H1 (cell line): Measurements from ENCODE around the gene PRR23B. TPM values are rescaled to one million over a fixed set of nuclear protein-coding genes. Genes with fewer than 3 reads are reported as not detected.
A peak's percentile ranks its signal among the peaks of the same experiment; 100 is the strongest.

ENCODE experiments used
- CTCF ChIA-PET: fragments of 300-600 bp; sonication (Branson Sonifier 250); formaldehyde crosslinking; loops from one replicate; lab custom pipeline; 2021; ENCODE audit not compliant: partially characterized antibody; lab: Charles Lee
- POLR2A ChIA-PET: fragments of 300-600 bp; sonication (Branson Sonifier 250); formaldehyde crosslinking; loops from one replicate; lab custom pipeline; 2021; ENCODE audit warnings: inconsistent platforms; ENCODE audit not compliant: partially characterized antibody; lab: Charles Lee
- DNase-seq, 2 experiments: peaks; one replicate each; pipeline versions ENCODE4 v3.0.0 to v3.0.0-alpha.2; 2010 to 2022; ENCODE audit warnings: low spot score in 2 of 2, low read depth in 1 of 2, mixed read lengths in 1 of 2
- FAIRE-seq: peaks from 2 replicates; lab custom pipeline; 2011; peaks lifted over from hg19 to GRCh38; lab: Jason Lieb, UNC
- H2AFZ ChIP-seq: 2 replicates; pipeline ENCODE4 v1.8.1; 2012; ENCODE audit warnings: low read length, inconsistent platforms
- H2AK5ac ChIP-seq: 2 replicates; pipeline ENCODE4 v1.6.1; 2013; ENCODE audit warnings: low read depth, low read length
- H2BK120ac ChIP-seq: replicated peaks from 2 replicates; pipeline ENCODE3; 2013; ENCODE audit warnings: low read depth, low read length, inconsistent platforms
- H2BK12ac ChIP-seq: 2 replicates; pipeline ENCODE4 v1.6.1; 2013; ENCODE audit warnings: low read depth, low read length
- H2BK15ac ChIP-seq: 2 replicates; pipeline ENCODE4 v1.6.1; 2013; ENCODE audit warnings: low read length
- H2BK20ac ChIP-seq: 2 replicates; pipeline ENCODE4 v1.6.1; 2013; ENCODE audit warnings: low read length
- H2BK5ac ChIP-seq: 2 replicates; pipeline ENCODE4 v1.6.1; 2013; ENCODE audit warnings: low read depth, low read length
- H3K14ac ChIP-seq: 2 replicates; pipeline ENCODE4 v1.6.1; 2013; ENCODE audit warnings: inconsistent platforms; ENCODE audit not compliant: insufficient read length
- H3K18ac ChIP-seq: 2 replicates; pipeline ENCODE4 v1.6.1; 2013; ENCODE audit warnings: low read length; ENCODE audit errors: extremely low read depth
- H3K23ac ChIP-seq: 2 replicates; pipeline ENCODE4 v1.6.1; 2013; ENCODE audit warnings: inconsistent platforms; ENCODE audit not compliant: insufficient read length
- H3K23me2 ChIP-seq: 2 replicates; pipeline ENCODE4 v1.6.1; 2013; ENCODE audit warnings: low read depth, low read length
- H3K27ac ChIP-seq: 2 replicates; pipeline ENCODE4 v1.6.1; 2011; ENCODE audit warnings: low read depth, low read length, inconsistent platforms
- H3K27me3 ChIP-seq, 4 experiments: replicated peaks in 1 of 4; 1 replicate in 1 of 4; 2 replicates in 3 of 4; pipeline versions ENCODE4 v1.6.1 to v1.8.1; 2011 to 2013; ENCODE audit warnings: low read length in 3 of 4, mild to moderate bottlenecking in 3 of 4, inconsistent platforms in 2 of 4, mixed read lengths in 2 of 4, moderate library complexity in 1 of 4; ENCODE audit not compliant: control insufficient read depth in 3 of 4, insufficient read depth in 3 of 4; ENCODE audit errors: extremely low read depth in 1 of 4
- H3K36me3 ChIP-seq, 4 experiments: 2 replicates each; pipeline versions ENCODE4 v1.6.1 to v1.8.1; 2011 to 2013; ENCODE audit warnings: mild to moderate bottlenecking in 4 of 4, low read length in 3 of 4, moderate library complexity in 2 of 4, control low read depth in 1 of 4, inconsistent platforms in 1 of 4; ENCODE audit not compliant: insufficient read depth in 4 of 4, control insufficient read depth in 2 of 4
- H3K4ac ChIP-seq: replicated peaks from 2 replicates; pipeline ENCODE3; 2013; ENCODE audit warnings: low read length, low read depth, mixed read lengths, inconsistent platforms; ENCODE audit not compliant: insufficient read length
- H3K4me1 ChIP-seq, 4 experiments: replicated peaks in 1 of 4; 1 replicate in 1 of 4; 2 replicates in 3 of 4; pipeline versions ENCODE4 v1.6.1 to v1.8.1; 2011 to 2013; ENCODE audit warnings: low read length in 3 of 4, inconsistent platforms in 2 of 4, mixed read lengths in 1 of 4; ENCODE audit not compliant: insufficient read depth in 4 of 4, control insufficient read depth in 3 of 4
- H3K4me2 ChIP-seq, 2 experiments: 2 replicates each; pipeline versions ENCODE4 v1.6.1 to v1.8.1; 2011 to 2013; ENCODE audit warnings: low read depth in 2 of 2, low read length in 2 of 2, control low read depth in 1 of 2, inconsistent platforms in 1 of 2, mild to moderate bottlenecking in 1 of 2; ENCODE audit not compliant: insufficient read depth in 1 of 2
- H3K4me3 ChIP-seq, 4 experiments: fragments of 200-600, 300-600 bp in 1 of 4; sonication (generic), shearing (Covaris generic), sonication (Bioruptor Twin) in 1 of 4; 2 replicates each; pipeline versions ENCODE4 v1.5.1 to v1.8.1; 2011 to 2016; ENCODE audit warnings: low read length in 4 of 4, low read depth in 3 of 4, control low read depth in 2 of 4, inconsistent platforms in 2 of 4, mild to moderate bottlenecking in 2 of 4, mixed read lengths in 1 of 4, moderate library complexity in 1 of 4; ENCODE audit not compliant: insufficient read depth in 2 of 4; ENCODE audit errors: extremely low read depth in 1 of 4
- H3K56ac ChIP-seq: replicated peaks from 2 replicates; pipeline ENCODE3; 2013; ENCODE audit warnings: low read depth, mild to moderate bottlenecking, mixed read lengths, low read length, inconsistent platforms; ENCODE audit not compliant: insufficient read length
- H3K79me1 ChIP-seq: 2 replicates; pipeline ENCODE4 v1.6.1; 2013; ENCODE audit warnings: low read depth, low read length, control low read depth
- H3K79me2 ChIP-seq, 2 experiments: 2 replicates each; pipeline versions ENCODE4 v1.6.1 to v1.8.1; 2012 to 2013; ENCODE audit warnings: low read length in 2 of 2, mild to moderate bottlenecking in 2 of 2, inconsistent platforms in 1 of 2; ENCODE audit not compliant: insufficient read depth in 2 of 2, control insufficient read depth in 1 of 2
- H3K9ac ChIP-seq, 4 experiments: replicated peaks in 1 of 4; 1 replicate in 1 of 4; 2 replicates in 3 of 4; pipeline versions ENCODE4 v1.6.1 to v1.8.1; 2011 to 2013; ENCODE audit warnings: low read depth in 3 of 4, low read length in 3 of 4, control low read depth in 2 of 4, mild to moderate bottlenecking in 2 of 4, moderate library complexity in 2 of 4, inconsistent platforms in 1 of 4; ENCODE audit errors: extremely low read depth in 1 of 4
- H3K9me3 ChIP-seq, 2 experiments: 2 replicates each; pipeline versions ENCODE4 v1.6.1 to v1.8.1; 2012 to 2013; ENCODE audit warnings: mild to moderate bottlenecking in 2 of 2, moderate library complexity in 2 of 2, control low read depth in 1 of 2, inconsistent platforms in 1 of 2, low read depth in 1 of 2, low read length in 1 of 2, mixed read lengths in 1 of 2; ENCODE audit not compliant: insufficient read depth in 2 of 2
- H4K20me1 ChIP-seq, 2 experiments: replicated peaks in 1 of 2; 2 replicates each; pipeline versions ENCODE3 to v1.8.1; 2011 to 2013; ENCODE audit warnings: inconsistent platforms in 2 of 2, low read length in 2 of 2, mild to moderate bottlenecking in 1 of 2; ENCODE audit not compliant: insufficient read depth in 2 of 2, control insufficient read depth in 1 of 2
- H4K5ac ChIP-seq: 2 replicates; pipeline ENCODE4 v1.6.1; 2013; ENCODE audit warnings: low read length, low read depth, mixed read lengths, inconsistent platforms; ENCODE audit not compliant: insufficient read length
- H4K8ac ChIP-seq: 2 replicates; pipeline ENCODE4 v1.8.0; 2013; ENCODE audit warnings: mild to moderate bottlenecking, moderate library complexity, low read length, inconsistent platforms; ENCODE audit not compliant: insufficient read depth; ENCODE audit errors: extremely low read depth
- H4K91ac ChIP-seq: replicated peaks from 2 replicates; pipeline ENCODE3; 2013; ENCODE audit warnings: low read length, mixed read lengths, inconsistent platforms; ENCODE audit not compliant: insufficient read length
- BCL11A ChIP-seq, 2 experiments: IDR thresholded peaks; one replicate each; pipeline ENCODE4 v1.6.1; 2011; ENCODE audit warnings: low read depth in 2 of 2, low read length in 2 of 2, mild to moderate bottlenecking in 2 of 2
- CBX5 ChIP-seq: fragments of 300-800, 300-1000 bp; sonication (generic); IDR thresholded peaks from 2 replicates; pipeline ENCODE4 v1.7.1; 2016; ENCODE audit warnings: antibody characterized with exemption, low read length, low read depth
- CHD2 ChIP-seq: IDR thresholded peaks from 2 replicates; pipeline ENCODE4 v1.6.1; 2012; ENCODE audit warnings: low read length, improper control_type of control experiment
- E2F6 ChIP-seq: IDR thresholded peaks from 2 replicates; pipeline ENCODE4 v1.6.1; 2012; ENCODE audit warnings: inconsistent platforms
- FOSL1 ChIP-seq: IDR thresholded peaks from 2 replicates; pipeline ENCODE4 v1.6.1; 2011; ENCODE audit warnings: mild to moderate bottlenecking, low read depth, low read length, moderate library complexity; ENCODE audit not compliant: insufficient read depth
- POLR2A ChIP-seq, 2 experiments: IDR thresholded peaks; 1 replicate in 1 of 2; 2 replicates in 1 of 2; pipeline ENCODE4 v1.6.1; 2011; ENCODE audit warnings: low read depth in 2 of 2, low read length in 2 of 2, mild to moderate bottlenecking in 2 of 2; ENCODE audit errors: control extremely low read depth in 1 of 2
- SAP30 ChIP-seq: fragments of 300-600 bp; sonication (generic); IDR thresholded peaks from 2 replicates; pipeline ENCODE4 v1.7.1; 2012; ENCODE audit warnings: low read length, moderate library complexity, mild to moderate bottlenecking, inconsistent platforms; ENCODE audit not compliant: insufficient read depth, insufficient replicate concordance
- SIN3A ChIP-seq, 2 experiments: IDR thresholded peaks in 1 of 2; conservative IDR thresholded peaks in 1 of 2; 2 replicates each; pipeline ENCODE4 v1.6.1; 2011 to 2012; ENCODE audit warnings: low read length in 2 of 2, improper control_type of control experiment in 1 of 2, low read depth in 1 of 2, mild to moderate bottlenecking in 1 of 2
- SUZ12 ChIP-seq: fragments of 200-600 bp; sonication (generic); IDR thresholded peaks from 2 replicates; pipeline ENCODE4 v1.6.1; 2012; ENCODE audit warnings: mild to moderate bottlenecking, inconsistent platforms, low read length, moderate library complexity, mixed read lengths
- TEAD4 ChIP-seq: IDR thresholded peaks from 2 replicates; pipeline ENCODE4 v1.6.1; 2012; ENCODE audit warnings: low read depth, low read length, inconsistent platforms, mixed read lengths
- WGBS, 2 experiments: shearing (Covaris generic) in 1 of 2; methylation state at CpG; one replicate each; pipeline versions ENCODE4 v1.1.6 to v1.1.7; 2013 to 2015; ENCODE audit warnings: low lambda C conversion rate in 2 of 2, mixed read lengths in 2 of 2, inconsistent platforms in 1 of 2, low coverage in 1 of 2, missing lambda C conversion rate in 1 of 2; ENCODE audit not compliant: insufficient replicate concordance in 2 of 2, insufficient coverage in 1 of 2, insufficient read length in 1 of 2; ENCODE audit errors: extremely low coverage in 1 of 2, missing lambda C conversion rate in 1 of 2; 5-methylcytosine and 5-hydroxymethylcytosine counted together
- long read RNA-seq, 2 experiments: library from RNA in 1 of 2; library from capped mRNA in 1 of 2; stranded (forward); transcript quantifications; one replicate each; pipeline ENCODE4 v2.0.0, GENCODE V29; 2021; ENCODE audit warnings: inconsistent platforms in 1 of 2
- polyA minus RNA-seq, 3 experiments: library from RNA; depleted of rRNA, polyadenylated mRNA; stranded (reverse); fragments of >200 nt; gene quantifications; 1 replicate in 2 of 3; 2 replicates in 1 of 3; pipeline ENCODE4 v1.2.3, GENCODE V29; 2011
- polyA plus RNA-seq, 7 experiments: library from polyadenylated mRNA; depleted of rRNA in 3 of 7; stranded (reverse) in 5 of 7; unstranded in 2 of 7; fragments of >200 nt in 5 of 7; fragments of 200-250 nt in 2 of 7; gene quantifications; 1 replicate in 5 of 7; 2 replicates in 1 of 7; 4 replicates in 1 of 7; pipeline versions ENCODE4 v1.2.1 to v1.2.3, GENCODE V29; 2011 to 2013; ENCODE audit warnings: missing spikeins in 2 of 7, mixed read lengths in 2 of 7
- total RNA-seq: library from RNA; stranded (reverse); fragmentation: NEBNext Ultra II Directional; extraction: Animal tissue kit (Norgen Biotek cat#: 25700); gene quantifications from 2 replicates; pipeline ENCODE4 v1.2.1, GENCODE V29; 2021

The PRR23B gene
- total RNA-seq (not detected in 2 replicates), polyA plus RNA-seq (2011; rRNA removed) (not detected in 2 replicates), polyA minus RNA-seq (2011; rRNA and poly(A)+ RNA removed) (not detected in 2 replicates)
- polyA plus RNA-seq (2011; cell fraction: cytosol; rRNA removed) = not detected
- polyA plus RNA-seq (2011; cell fraction: nucleus; rRNA removed) = not detected
- polyA plus RNA-seq (2012, experiment 1 of 2) = not detected in 4 replicates
- polyA plus RNA-seq (2012, experiment 2 of 2) = not detected
- not detected for polyA plus RNA-seq (2013, experiment 1 of 2)
- polyA plus RNA-seq (2013, experiment 2 of 2) = not detected
- not detected for polyA minus RNA-seq (2011; cell fraction: cytosol; rRNA and poly(A)+ RNA removed)
- not detected for polyA minus RNA-seq (2011; cell fraction: nucleus; rRNA and poly(A)+ RNA removed)
- long read RNA-seq, experiment 1 = 0 reads
- long read RNA-seq, experiment 2 = 0 reads

- Histone ChIP-seq H3K4ac (no peak within 1 kb of the TSS), H3K79me1 (no peaks in the 10 kb centered on the region), H3K4me1 (no peaks in the 10 kb centered on the region), H4K20me1 (no peaks in the 10 kb centered on the region), H3K18ac (no peak within 1 kb of the TSS), H2BK12ac (no peak within 1 kb of the TSS), H3K4me3 (no peak within 1 kb of the TSS), H3K9me3 (peaks cover 2 to 14% of the 10 kb centered on the region in 2 experiments; a peak in 1 of 4 replicates), H3K14ac (no peak within 1 kb of the TSS), H3K23me2 (no peaks in the 10 kb centered on the region; the same call in 1 of the 2 replicates), H2BK15ac (no peak within 1 kb of the TSS), H2BK5ac (no peak within 1 kb of the TSS), H4K91ac (no peak within 1 kb of the TSS), H2AFZ (no peak within 1 kb of the TSS), H3K9ac (no peak within 1 kb of the TSS), H3K56ac (no peak within 1 kb of the TSS), H4K8ac (no peak within 1 kb of the TSS), H3K27ac (no peak within 1 kb of the TSS), H2BK120ac (no peak within 1 kb of the TSS), H3K36me3 (no peaks in the 10 kb centered on the region), H3K4me2 (no peak within 1 kb of the TSS), H2AK5ac (no peak within 1 kb of the TSS), H3K27me3 (no peaks in the 10 kb centered on the region), H3K79me2 (no peaks in the 10 kb centered on the region), H2BK20ac (no peak within 1 kb of the TSS), H3K23ac (no peak within 1 kb of the TSS), H4K5ac (no peak within 1 kb of the TSS)
- WGBS, 2 experiments = 92% methylated on average over 19 of the region's 19 CpGs; no CpG with 5 or more reads in 1 of the 2 experiments
- CTCF ChIA-PET = interaction anchor here (0.8 to 1.3 kb wide), 4 partner anchors 10 to 165 kb away, joined by 3 to 6 read pairs (median 4); no protein-coding TSS in a partner anchor
- POLR2A ChIA-PET = no interaction called here
- DNase-seq (peak in 1 of 2 experiments; percentile 51), FAIRE-seq (no peak)
- no peak for TF ChIP-seq CBX5
- TF ChIP-seq CHD2 = no peak
- no peak for TF ChIP-seq SIN3A (conservative IDR thresholded peaks at IDR 0.05 in 1 of 2, IDR thresholded peaks at IDR 0.05 in 1 of 2; ENCODE audit: low read depth in 1 of 2, low read length in 2 of 2)
- TF ChIP-seq TEAD4 = no peak
- no peak for TF ChIP-seq E2F6
- TF ChIP-seq BCL11A (IDR thresholded peaks at IDR 0.05; ENCODE audit: low read depth in 2 of 2, low read length in 2 of 2) = no peak
- no peak for TF ChIP-seq POLR2A (IDR thresholded peaks at IDR 0.05; ENCODE audit: control extremely low read depth in 1 of 2, low read depth in 2 of 2, low read length in 2 of 2)
- TF ChIP-seq SAP30 = no peak
- no peak for TF ChIP-seq SUZ12
- no peak for TF ChIP-seq FOSL1
Measured at GRCh38 chr3:139020868-139021234, at the start of gene PRR23B. Gene PRR23B (minus strand): TSS chr3:139020926. CDS start chr3:139020661, 265 bp downstream.
